Body of pancreas (tissue), 4 donors: ENCODE measurements around the gene CACNA1S.

Experiments used
- POLR2A ChIP-seq, 3 donors: fragments of 450-650 bp; IDR thresholded peaks; one replicate each; pipeline ENCODE4 v1.6.1; 2016; ENCODE audit warnings: antibody characterized with exemption in 3 of 3, mild to moderate bottlenecking in 2 of 3
- TF ChIP-seq, protein P1 (sequence below), 7 experiments: fragments of 450-650 bp in 4 of 7; fragments of 200-600 bp in 3 of 7; sonication (generic) in 3 of 7; IDR thresholded peaks; one replicate each; pipeline ENCODE4 v1.5.1; 2016 to 2019; ENCODE audit warnings: antibody characterized with exemption in 7 of 7

- TF ChIP-seq, protein P1, sequence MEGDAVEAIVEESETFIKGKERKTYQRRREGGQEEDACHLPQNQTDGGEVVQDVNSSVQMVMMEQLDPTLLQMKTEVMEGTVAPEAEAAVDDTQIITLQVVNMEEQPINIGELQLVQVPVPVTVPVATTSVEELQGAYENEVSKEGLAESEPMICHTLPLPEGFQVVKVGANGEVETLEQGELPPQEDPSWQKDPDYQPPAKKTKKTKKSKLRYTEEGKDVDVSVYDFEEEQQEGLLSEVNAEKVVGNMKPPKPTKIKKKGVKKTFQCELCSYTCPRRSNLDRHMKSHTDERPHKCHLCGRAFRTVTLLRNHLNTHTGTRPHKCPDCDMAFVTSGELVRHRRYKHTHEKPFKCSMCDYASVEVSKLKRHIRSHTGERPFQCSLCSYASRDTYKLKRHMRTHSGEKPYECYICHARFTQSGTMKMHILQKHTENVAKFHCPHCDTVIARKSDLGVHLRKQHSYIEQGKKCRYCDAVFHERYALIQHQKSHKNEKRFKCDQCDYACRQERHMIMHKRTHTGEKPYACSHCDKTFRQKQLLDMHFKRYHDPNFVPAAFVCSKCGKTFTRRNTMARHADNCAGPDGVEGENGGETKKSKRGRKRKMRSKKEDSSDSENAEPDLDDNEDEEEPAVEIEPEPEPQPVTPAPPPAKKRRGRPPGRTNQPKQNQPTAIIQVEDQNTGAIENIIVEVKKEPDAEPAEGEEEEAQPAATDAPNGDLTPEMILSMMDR (IDR thresholded peaks at IDR 0.05) = no peak
- TF ChIP-seq POLR2A (IDR thresholded peaks at IDR 0.05) = no peak
Observed at GRCh38 chr1:201111672-201112071, 554 bp downstream of the CACNA1S start.
